Measurements from ENCODE around the gene METAP1D.
A peak's percentile ranks its signal among the peaks of the same experiment; 100 is the strongest.
"Not testable (repeated sequence)": the region's sequence is repeated elsewhere in the genome, so short reads cannot be mapped to it uniquely, and the experiment has no call there.

METAP1D gene

GRCh38 chr2:172109988-172110811, 110.4 kb downstream of the METAP1D start:
- H3K27me3 ChIP-seq (replicated peaks; ENCODE audit: control insufficient read depth, insufficient read depth, low read length) = no peaks in the 10 kb centered on the region
- no peak for DNase-seq (ENCODE audit: extremely low read depth, insufficient read length)
- no peaks in the 10 kb centered on the region for H3K36me3 ChIP-seq (ENCODE audit: control insufficient read depth, insufficient read depth, low read length)
- no peak overlapping the region for H3K4me3 ChIP-seq (replicated peaks; ENCODE audit: low read depth, low read length)
- no peak for TF ChIP-seq CTCF (IDR thresholded peaks at IDR 0.05; ENCODE audit: insufficient read depth, low read length, poor library complexity, severe bottlenecking)

- DNase-seq (ENCODE audit: extremely low read depth, insufficient read length) = no peak
- TF ChIP-seq CTCF (IDR thresholded peaks at IDR 0.05; ENCODE audit: insufficient read depth, low read length, poor library complexity, severe bottlenecking) = peak; percentile 32
- H3K36me3 ChIP-seq (ENCODE audit: control insufficient read depth, insufficient read depth, low read length) = no peaks in the 10 kb centered on the region
- H3K4me3 ChIP-seq (replicated peaks; ENCODE audit: low read depth, low read length) = no peak overlapping the region
- no peaks in the 10 kb centered on the region for H3K27me3 ChIP-seq (replicated peaks; ENCODE audit: control insufficient read depth, insufficient read depth, low read length)
Observed at GRCh38 chr2:172113617-172114016, 113.9 kb downstream of the METAP1D start.

- not testable (repeated sequence) for DNase-seq (ENCODE audit: extremely low read depth, insufficient read length); H3K36me3 ChIP-seq (ENCODE audit: control insufficient read depth, insufficient read depth, low read length); H3K4me3 ChIP-seq (replicated peaks; ENCODE audit: low read depth, low read length)
Observed at GRCh38 chr2:172114176-172114575, 114.4 kb downstream of the METAP1D start.

GRCh38 chr2:172114579-172114978, 114.8 kb downstream of the METAP1D start:
- H3K36me3 ChIP-seq (ENCODE audit: control insufficient read depth, insufficient read depth, low read length) = no peaks in the 10 kb centered on the region
- no peak overlapping the region for H3K4me3 ChIP-seq (replicated peaks; ENCODE audit: low read depth, low read length)
- TF ChIP-seq CTCF (IDR thresholded peaks at IDR 0.05; ENCODE audit: insufficient read depth, low read length, poor library complexity, severe bottlenecking) = no peak
- no peak for DNase-seq (ENCODE audit: extremely low read depth, insufficient read length)
- H3K27me3 ChIP-seq (replicated peaks; ENCODE audit: control insufficient read depth, insufficient read depth, low read length) = no peaks in the 10 kb centered on the region

More at GRCh38 chr2:172114176-172114575, 114.4 kb downstream of the METAP1D start:
- H3K27me3 ChIP-seq (replicated peaks; ENCODE audit: control insufficient read depth, insufficient read depth, low read length) = not testable (repeated sequence)

- TF ChIP-seq CTCF (IDR thresholded peaks at IDR 0.05; ENCODE audit: insufficient read depth, low read length, poor library complexity, severe bottlenecking) = no peak
- DNase-seq (ENCODE audit: extremely low read depth, insufficient read length) = no peak
- no peaks in the 10 kb centered on the region for H3K36me3 ChIP-seq (ENCODE audit: control insufficient read depth, insufficient read depth, low read length)
- H3K4me3 ChIP-seq (replicated peaks; ENCODE audit: low read depth, low read length) = no peak overlapping the region
- no peaks in the 10 kb centered on the region for H3K27me3 ChIP-seq (replicated peaks; ENCODE audit: control insufficient read depth, insufficient read depth, low read length)
Observed at GRCh38 chr2:172116107-172116506, 116.4 kb downstream of the METAP1D start.

- no peaks in the 10 kb centered on the region for H3K27me3 ChIP-seq (replicated peaks; ENCODE audit: control insufficient read depth, insufficient read depth, low read length)
- DNase-seq (ENCODE audit: extremely low read depth, insufficient read length) = no peak
- TF ChIP-seq CTCF (IDR thresholded peaks at IDR 0.05; ENCODE audit: insufficient read depth, low read length, poor library complexity, severe bottlenecking) = no peak
- no peak overlapping the region for H3K4me3 ChIP-seq (replicated peaks; ENCODE audit: low read depth, low read length)
- H3K36me3 ChIP-seq (ENCODE audit: control insufficient read depth, insufficient read depth, low read length) = no peaks in the 10 kb centered on the region
Observed at GRCh38 chr2:172119089-172119488, 119.3 kb downstream of the METAP1D start.
